T-helper 2 cell treated with Interferon-gamma antibody and Interleukin-4, amounts not matched to agents 5 μg/mL and 100 μg/mL, for 36 hours (primary cell): ENCODE data around the gene SLC25A12.
"Not testable (repeated sequence)": the region's sequence is repeated elsewhere in the genome, so short reads cannot be mapped to it uniquely, and the experiment has no call there.

ENCODE experiments used
- DNase-seq: peaks from one replicate; pipeline ENCODE4 v3.0.0; 2021; ENCODE audit warnings: low spot score
- H3K27ac Mint-ChIP-seq: one replicate; pipeline ENCODE4 v1.8.0; 2021; ENCODE audit warnings: mild to moderate bottlenecking, mixed read lengths
- H3K27me3 Mint-ChIP-seq: one replicate; pipeline ENCODE4 v1.8.0; 2021; ENCODE audit warnings: low read depth, mixed read lengths
- H3K36me3 Mint-ChIP-seq: one replicate; pipeline ENCODE4 v1.8.0; 2021; ENCODE audit warnings: low read depth, mixed read lengths
- H3K4me1 Mint-ChIP-seq: one replicate; pipeline ENCODE4 v1.8.0; 2021; ENCODE audit warnings: low read depth, mixed read lengths
- H3K4me3 Mint-ChIP-seq: one replicate; pipeline ENCODE4 v1.8.0; 2022; ENCODE audit warnings: mild to moderate bottlenecking, moderate library complexity, mixed read lengths
- H3K9me3 Mint-ChIP-seq: one replicate; pipeline ENCODE4 v1.8.0; 2021; ENCODE audit warnings: mixed read lengths

SLC25A12 gene

GRCh38 chr2:171832489-171832888, 61.6 kb downstream of the SLC25A12 start:
- H3K4me1 Mint-ChIP-seq = no peaks in the 10 kb centered on the region
- H3K27ac Mint-ChIP-seq = no peak overlapping the region
- H3K9me3 Mint-ChIP-seq = peaks cover 28% of the 10 kb centered on the region
- DNase-seq = no peak
- no peak overlapping the region for H3K4me3 Mint-ChIP-seq
- H3K27me3 Mint-ChIP-seq = no peaks in the 10 kb centered on the region
- peaks cover 81% of the 10 kb centered on the region for H3K36me3 Mint-ChIP-seq

- no peak for DNase-seq
- H3K36me3 Mint-ChIP-seq = peaks cover 75% of the 10 kb centered on the region
These were observed 64.0 kb downstream of the SLC25A12 start for GRCh38 chr2:171830039-171830438.

GRCh38 chr2:171824086-171824485, 70.0 kb downstream of the SLC25A12 start:
- Mint-ChIP-seq H3K27me3 (no peaks in the 10 kb centered on the region), H3K4me1 (no peaks in the 10 kb centered on the region), H3K9me3 (no peaks in the 10 kb centered on the region), H3K27ac (no peak overlapping the region), H3K4me3 (no peak overlapping the region), H3K36me3 (peaks cover 24% of the 10 kb centered on the region)
- no peak for DNase-seq

More at GRCh38 chr2:171830039-171830438, 64.0 kb downstream of the SLC25A12 start:
- Mint-ChIP-seq H3K27ac (no peak overlapping the region), H3K9me3 (peaks cover 28% of the 10 kb centered on the region), H3K4me3 (no peak overlapping the region), H3K4me1 (no peaks in the 10 kb centered on the region), H3K27me3 (no peaks in the 10 kb centered on the region)

GRCh38 chr2:171822525-171823322, 71.3 kb downstream of the SLC25A12 start:
- no peaks in the 10 kb centered on the region for H3K27me3 Mint-ChIP-seq
- no peak for DNase-seq
- peaks cover 18% of the 10 kb centered on the region for H3K36me3 Mint-ChIP-seq
- no peak overlapping the region for H3K27ac Mint-ChIP-seq
- no peaks in the 10 kb centered on the region for H3K9me3 Mint-ChIP-seq
- H3K4me3 Mint-ChIP-seq = no peak overlapping the region
- H3K4me1 Mint-ChIP-seq = no peaks in the 10 kb centered on the region

- Mint-ChIP-seq H3K9me3 (no peaks in the 10 kb centered on the region), H3K27me3 (no peaks in the 10 kb centered on the region), H3K27ac (no peak overlapping the region), H3K4me1 (no peaks in the 10 kb centered on the region), H3K4me3 (no peak overlapping the region), H3K36me3 (peaks cover 13% of the 10 kb centered on the region)
- no peak for DNase-seq
These were observed 74.6 kb downstream of the SLC25A12 start for GRCh38 chr2:171819453-171819852.

- H3K27ac Mint-ChIP-seq = no peak overlapping the region
These were observed 79.2 kb downstream of the SLC25A12 start for GRCh38 chr2:171814883-171815282.

GRCh38 chr2:171814174-171814573, 79.9 kb downstream of the SLC25A12 start:
- H3K4me1 Mint-ChIP-seq = no peaks in the 10 kb centered on the region
- no peak overlapping the region for H3K27ac Mint-ChIP-seq
- H3K9me3 Mint-ChIP-seq = no peaks in the 10 kb centered on the region
- DNase-seq = no peak
- peaks cover 23% of the 10 kb centered on the region for H3K36me3 Mint-ChIP-seq
- H3K27me3 Mint-ChIP-seq = no peaks in the 10 kb centered on the region
- no peak overlapping the region for H3K4me3 Mint-ChIP-seq

More at GRCh38 chr2:171814883-171815282, 79.2 kb downstream of the SLC25A12 start:
- Mint-ChIP-seq H3K4me1 (no peaks in the 10 kb centered on the region), H3K4me3 (no peak overlapping the region), H3K27me3 (no peaks in the 10 kb centered on the region), H3K9me3 (no peaks in the 10 kb centered on the region), H3K36me3 (peaks cover 20% of the 10 kb centered on the region)
- no peak for DNase-seq

- no peak overlapping the region for H3K27ac Mint-ChIP-seq
- DNase-seq = no peak
- H3K36me3 Mint-ChIP-seq = peaks cover 24% of the 10 kb centered on the region
- no peak overlapping the region for H3K4me3 Mint-ChIP-seq
- H3K27me3 Mint-ChIP-seq = no peaks in the 10 kb centered on the region
- H3K9me3 Mint-ChIP-seq = no peaks in the 10 kb centered on the region
- H3K4me1 Mint-ChIP-seq = no peaks in the 10 kb centered on the region
These were observed 80.3 kb downstream of the SLC25A12 start for GRCh38 chr2:171813729-171814128.

- no peak for DNase-seq
- Mint-ChIP-seq H3K4me3 (no peak overlapping the region), H3K27me3 (no peaks in the 10 kb centered on the region), H3K4me1 (no peaks in the 10 kb centered on the region), H3K9me3 (no peaks in the 10 kb centered on the region), H3K27ac (no peak overlapping the region), H3K36me3 (peaks cover 22% of the 10 kb centered on the region)
These were observed 80.9 kb downstream of the SLC25A12 start for GRCh38 chr2:171813126-171813525.

GRCh38 chr2:171811245-171811628, 82.8 kb downstream of the SLC25A12 start:
- Mint-ChIP-seq H3K27me3 (no peaks in the 10 kb centered on the region), H3K9me3 (no peaks in the 10 kb centered on the region), H3K36me3 (peaks cover 23% of the 10 kb centered on the region), H3K4me1 (no peaks in the 10 kb centered on the region), H3K4me3 (no peak overlapping the region), H3K27ac (no peak overlapping the region)
- DNase-seq = no peak

- peaks cover 24% of the 10 kb centered on the region for H3K36me3 Mint-ChIP-seq
- no peak overlapping the region for H3K4me3 Mint-ChIP-seq
- DNase-seq = no peak
- no peaks in the 10 kb centered on the region for H3K9me3 Mint-ChIP-seq
- H3K4me1 Mint-ChIP-seq = no peaks in the 10 kb centered on the region
- no peaks in the 10 kb centered on the region for H3K27me3 Mint-ChIP-seq
- H3K27ac Mint-ChIP-seq = no peak overlapping the region
These were observed 83.4 kb downstream of the SLC25A12 start for GRCh38 chr2:171810422-171811244.

GRCh38 chr2:171808885-171809284, 85.2 kb downstream of the SLC25A12 start:
- not testable (repeated sequence) for H3K4me3 Mint-ChIP-seq, DNase-seq, H3K4me1 Mint-ChIP-seq, H3K27ac Mint-ChIP-seq, H3K27me3 Mint-ChIP-seq, H3K9me3 Mint-ChIP-seq
- peaks cover 22% of the 10 kb centered on the region for H3K36me3 Mint-ChIP-seq

- peaks cover 21% of the 10 kb centered on the region for H3K36me3 Mint-ChIP-seq
- H3K4me1 Mint-ChIP-seq = no peaks in the 10 kb centered on the region
- no peaks in the 10 kb centered on the region for H3K9me3 Mint-ChIP-seq
- DNase-seq = no peak
- no peak overlapping the region for H3K27ac Mint-ChIP-seq
- H3K4me3 Mint-ChIP-seq = no peak overlapping the region
- no peaks in the 10 kb centered on the region for H3K27me3 Mint-ChIP-seq
These were observed 86.1 kb downstream of the SLC25A12 start for GRCh38 chr2:171807831-171808393.

- no peak for DNase-seq
- H3K9me3 Mint-ChIP-seq = no peaks in the 10 kb centered on the region
- peaks cover 21% of the 10 kb centered on the region for H3K36me3 Mint-ChIP-seq
- H3K27me3 Mint-ChIP-seq = no peaks in the 10 kb centered on the region
- H3K4me1 Mint-ChIP-seq = no peaks in the 10 kb centered on the region
- no peak overlapping the region for H3K27ac Mint-ChIP-seq
- no peak overlapping the region for H3K4me3 Mint-ChIP-seq
These were observed 86.9 kb downstream of the SLC25A12 start for GRCh38 chr2:171807119-171807518.
